Measurements from ENCODE around the gene CNDP2.

Gene CNDP2

GRCh38 chr18:74571895-74572680 lies 75.9 kb downstream of the CNDP2 start:
- no peak for DNase-seq (ENCODE audit: low spot score)

GRCh38 chr18:74573053-74573452 lies 76.9 kb downstream of the CNDP2 start:
- no peak for DNase-seq (ENCODE audit: low spot score)

Data from germinal center (tissue), 1 donor.